Fibroblast of upper back skin (primary cell): ENCODE results near the gene CEP112.

Experiments used
- DNase-seq: peaks from one replicate; pipeline ENCODE4 v3.0.0-alpha.2; 2013

Gene CEP112

DNA sequence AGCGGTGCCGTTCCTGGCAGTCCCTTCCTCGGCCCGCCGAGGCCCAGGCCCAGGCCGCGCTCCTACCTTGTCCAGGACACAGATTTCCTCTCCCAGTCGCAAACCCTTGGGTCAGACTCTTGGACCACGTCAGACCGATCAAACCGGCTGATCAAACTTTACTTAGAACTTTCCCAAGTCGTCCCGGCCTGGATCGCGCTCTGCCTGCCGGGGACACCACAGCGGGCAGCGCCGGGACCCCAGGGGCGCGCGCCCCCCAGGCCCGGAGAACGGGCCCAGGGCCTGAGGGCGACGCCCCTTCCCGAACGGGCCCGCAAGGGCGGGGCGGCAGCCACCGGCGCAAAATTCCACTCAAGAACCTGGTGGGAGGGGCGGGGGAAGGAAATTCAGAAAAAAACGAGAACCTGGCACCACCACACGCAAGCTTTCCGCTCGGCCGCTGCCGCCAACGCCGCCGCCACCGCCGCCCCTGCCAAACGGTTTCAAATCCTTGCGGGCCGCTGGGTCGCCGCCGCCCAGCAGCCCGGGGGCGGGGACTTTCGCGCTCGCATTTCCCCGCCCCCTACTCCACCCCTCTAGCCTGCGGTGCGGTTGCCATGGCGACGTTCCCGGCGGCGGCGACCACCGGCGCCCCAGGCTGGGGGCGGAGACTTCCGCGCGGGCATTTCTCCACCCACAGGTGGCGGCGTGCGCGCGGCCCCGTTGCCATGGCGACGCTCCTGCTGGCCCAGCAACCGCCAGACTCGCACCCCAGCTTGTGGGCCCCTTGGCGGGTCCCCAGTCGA lies at the start of gene CEP112:
Gene CEP112 (minus strand): TSS at position 541 of the 785 bp plus-strand sequence.
- peak; percentile 65 for DNase-seq

GRCh38 chr17:66240630-66241029 lies 48.7 kb upstream of the CEP112 start:
- DNase-seq = peak; percentile 66

GRCh38 chr17:66240013-66240412 lies 48.1 kb upstream of the CEP112 start:
- DNase-seq = no peak

DNA sequence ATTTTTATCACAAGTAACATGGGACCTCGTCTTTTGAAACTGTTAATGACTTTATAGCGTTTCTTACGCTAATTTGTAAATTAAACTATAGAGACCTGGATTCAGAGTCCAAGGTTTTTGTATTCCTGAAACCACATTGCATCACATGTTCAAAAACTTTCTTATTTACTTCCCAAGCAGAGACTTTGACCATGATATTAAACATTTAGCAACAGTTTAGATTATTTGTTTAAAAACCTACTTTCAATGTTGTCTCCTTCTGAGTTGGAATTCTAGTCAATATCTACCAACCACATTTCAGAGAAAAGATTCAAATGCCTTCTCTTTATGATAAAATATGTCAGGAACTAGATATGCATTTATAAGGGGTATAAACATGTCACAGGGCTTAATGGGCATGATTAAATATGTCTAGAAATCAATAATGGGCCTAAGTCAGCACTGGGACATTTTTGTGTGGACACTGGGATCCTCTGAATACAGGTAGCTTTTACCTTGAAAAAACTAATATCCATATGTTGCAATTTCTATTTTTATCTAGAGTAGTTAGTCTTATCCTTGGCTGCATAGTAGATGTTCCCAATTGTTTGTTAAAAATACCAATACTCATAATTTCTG lies 43.6 kb upstream of the CEP112 start:
- no peak for DNase-seq

- DNase-seq = no peak
Observed at GRCh38 chr17:66234611-66235010, 42.7 kb upstream of the CEP112 start.

DNA sequence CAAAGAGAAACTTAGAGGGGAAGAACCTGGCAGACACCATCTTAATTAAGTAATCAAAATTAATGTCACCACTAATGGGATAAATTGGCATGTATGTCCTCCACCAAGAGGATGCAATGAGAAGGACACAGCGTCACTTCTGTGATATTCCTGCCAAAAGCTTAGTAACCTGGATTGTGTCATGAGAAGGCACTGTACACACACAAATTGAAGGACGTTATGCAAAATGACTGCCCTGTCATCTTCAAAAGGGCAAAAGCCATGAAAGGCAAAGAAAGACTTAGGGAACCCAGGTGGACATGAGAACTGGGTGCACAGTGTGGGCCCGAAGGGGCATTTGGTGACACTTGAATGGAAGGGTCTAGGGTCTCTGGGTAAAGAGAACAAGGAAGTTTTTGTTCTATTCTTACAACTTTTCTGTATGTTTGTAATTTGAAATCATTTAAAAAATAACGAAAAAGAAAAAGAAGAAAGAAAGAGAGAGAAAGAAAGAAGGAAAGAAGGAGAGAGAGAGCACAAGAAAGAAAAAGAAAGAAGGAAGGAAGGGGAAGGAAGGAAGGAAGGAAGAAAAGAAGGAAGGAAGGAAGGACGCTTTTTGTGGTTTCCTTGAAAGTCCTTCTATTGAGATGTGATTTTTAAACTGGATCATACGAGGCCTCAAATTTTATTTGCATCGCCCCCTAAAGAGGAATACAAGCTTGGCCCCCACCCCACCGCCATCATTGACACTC lies 41.3 kb upstream of the CEP112 start:
- DNase-seq = no peak

GRCh38 chr17:66230922-66231591 lies 39.1 kb upstream of the CEP112 start:
- DNase-seq = no peak

DNA sequence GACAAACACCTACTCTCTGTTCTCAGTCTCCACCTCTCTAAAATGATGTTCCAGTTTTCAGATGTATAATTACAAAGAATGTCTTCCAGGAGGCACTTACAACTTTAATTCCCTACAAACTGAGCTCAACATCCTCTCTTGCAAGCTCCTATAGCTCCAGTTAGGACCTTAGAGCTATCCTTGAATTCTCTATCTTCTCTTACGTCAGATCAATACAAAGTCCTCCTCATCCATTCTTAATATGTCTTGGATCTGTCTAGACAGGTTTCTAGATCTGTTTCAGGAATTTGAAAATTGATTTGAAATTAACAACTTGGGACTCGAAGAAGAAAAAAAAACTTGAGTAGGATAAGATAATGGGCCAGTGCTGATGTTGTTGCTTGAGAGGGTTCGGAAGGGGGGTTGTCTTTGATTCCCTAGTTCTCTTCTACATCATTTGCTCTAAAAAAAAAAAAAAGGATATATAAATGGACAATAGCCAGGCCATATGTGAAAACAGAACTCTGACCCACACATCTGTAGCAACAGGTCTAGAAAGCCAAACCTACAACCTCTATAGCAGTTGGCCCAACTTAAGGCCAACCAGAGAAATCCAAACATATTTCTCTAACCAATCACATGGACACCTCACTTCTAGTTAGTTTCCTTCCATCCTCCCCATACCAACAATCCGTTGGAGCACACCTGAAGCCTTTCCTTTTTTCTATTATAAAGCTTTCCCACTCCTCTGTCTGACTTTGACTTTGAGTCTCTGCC lies 38.0 kb upstream of the CEP112 start:
- DNase-seq = no peak

DNA sequence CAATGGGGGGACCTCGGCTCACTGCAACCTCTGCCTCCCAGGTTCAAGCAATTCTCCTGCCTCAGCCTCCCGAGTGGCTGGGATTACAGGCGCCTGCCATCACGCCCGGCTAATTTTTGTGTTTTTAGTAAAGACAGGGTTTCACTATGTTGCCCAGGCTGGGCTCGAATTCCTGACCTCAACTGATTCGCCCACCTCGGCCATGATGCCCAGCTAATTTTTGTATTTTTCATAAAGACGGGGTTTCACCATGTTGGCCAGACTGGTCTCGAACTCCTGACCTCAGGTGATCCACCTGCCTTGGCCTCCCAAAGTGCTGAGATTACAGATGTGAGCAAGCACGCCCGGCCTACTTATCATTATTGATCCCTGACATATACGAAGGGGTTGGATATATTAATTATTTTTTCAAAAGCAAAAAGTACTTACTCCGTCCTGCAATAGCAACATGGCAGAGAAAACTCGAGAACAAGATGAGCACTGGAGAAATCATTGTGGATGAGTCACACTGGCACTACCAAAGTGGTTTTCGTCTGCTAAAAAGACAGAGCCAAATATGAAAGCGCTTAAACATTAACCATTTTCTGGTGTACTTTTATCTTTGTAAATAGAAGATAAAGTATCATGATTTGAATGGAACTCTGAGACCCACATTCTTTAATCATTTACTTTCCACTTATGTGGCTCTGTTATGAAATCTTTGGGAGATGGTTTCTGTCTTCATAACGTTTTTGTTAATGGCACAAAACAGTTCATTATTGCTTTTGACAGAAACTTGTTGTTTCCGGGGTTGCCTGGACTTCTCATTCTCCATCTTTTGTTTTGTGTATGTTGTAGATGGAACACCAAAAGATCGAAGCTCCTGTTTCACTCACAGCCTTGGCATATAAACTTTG lies 37.2 kb upstream of the CEP112 start, which contains the start of gene APOH:
Gene APOH (minus strand): TSS at position 529 of the 896 bp plus-strand sequence. CDS start 36 bp downstream, at position 493.
- no peak for DNase-seq

- no peak for DNase-seq
Observed at GRCh38 chr17:66227212-66228045, 35.5 kb upstream of the CEP112 start.

DNA sequence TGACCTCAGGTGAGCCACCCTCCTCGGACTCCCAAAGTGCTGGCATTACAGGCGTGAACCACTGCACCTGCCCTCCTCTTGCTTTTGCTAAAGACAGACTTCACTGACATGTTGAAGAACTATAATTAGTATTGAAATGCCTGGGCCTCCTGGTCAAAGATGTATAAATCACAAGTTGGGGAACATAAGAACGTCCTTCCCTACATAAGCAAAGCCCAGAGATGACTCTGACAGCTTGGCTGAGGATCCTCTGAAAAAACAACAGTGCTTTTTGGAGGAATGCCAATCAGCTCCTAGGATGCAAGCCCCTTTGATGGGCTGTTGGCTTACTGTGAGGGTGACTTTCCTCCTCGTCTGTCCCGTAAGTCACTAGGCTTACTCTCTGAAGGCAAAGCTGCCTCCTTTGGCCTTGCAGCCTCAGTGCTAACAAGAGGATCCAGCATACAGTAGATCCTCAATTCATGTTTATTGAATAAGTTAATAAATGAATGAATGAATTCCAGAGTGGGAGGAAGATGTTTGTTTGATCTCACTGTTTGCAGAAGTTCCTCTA lies 30.9 kb upstream of the CEP112 start:
- DNase-seq = no peak

DNA sequence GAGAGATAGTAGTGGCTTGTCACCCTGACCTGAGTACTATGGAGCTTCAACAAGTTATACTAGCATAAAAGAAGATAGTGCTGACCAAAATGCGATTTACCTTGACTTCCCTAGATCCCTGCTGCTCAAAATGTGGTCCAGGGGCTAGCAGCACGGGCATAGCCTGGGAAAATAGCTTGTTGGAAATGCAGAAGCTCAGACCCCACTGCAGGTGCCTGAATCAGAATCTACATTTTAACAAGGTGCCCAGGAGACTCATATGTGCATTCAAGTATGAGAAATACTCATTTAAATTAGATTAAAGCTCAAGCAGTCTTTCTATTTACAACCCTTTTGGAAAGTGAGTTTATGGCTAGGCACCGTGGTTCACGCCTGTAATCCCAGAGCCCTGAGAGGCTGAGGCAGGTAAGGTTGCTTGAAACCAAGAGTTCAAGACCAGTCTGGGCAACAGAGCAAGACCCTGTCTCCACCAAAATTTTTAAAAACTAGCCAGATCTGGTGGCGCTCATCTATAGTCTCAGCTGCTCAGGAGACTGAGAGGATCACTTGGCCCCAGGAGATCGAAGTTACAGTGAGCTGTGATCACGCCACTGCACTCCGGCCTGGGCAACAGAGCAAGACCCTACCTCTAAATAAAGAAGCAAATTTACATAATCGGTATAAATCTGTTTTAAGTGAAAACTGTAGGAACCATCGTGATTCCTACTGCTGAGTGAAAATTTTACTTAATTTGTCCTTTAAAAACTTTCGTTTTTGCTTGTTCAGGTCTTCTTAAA lies 30.0 kb upstream of the CEP112 start:
- DNase-seq = no peak

- no peak for DNase-seq
Observed at GRCh38 chr17:66221343-66221742, 29.4 kb upstream of the CEP112 start.

GRCh38 chr17:66220079-66220835 lies 28.3 kb upstream of the CEP112 start:
- no peak for DNase-seq

DNA sequence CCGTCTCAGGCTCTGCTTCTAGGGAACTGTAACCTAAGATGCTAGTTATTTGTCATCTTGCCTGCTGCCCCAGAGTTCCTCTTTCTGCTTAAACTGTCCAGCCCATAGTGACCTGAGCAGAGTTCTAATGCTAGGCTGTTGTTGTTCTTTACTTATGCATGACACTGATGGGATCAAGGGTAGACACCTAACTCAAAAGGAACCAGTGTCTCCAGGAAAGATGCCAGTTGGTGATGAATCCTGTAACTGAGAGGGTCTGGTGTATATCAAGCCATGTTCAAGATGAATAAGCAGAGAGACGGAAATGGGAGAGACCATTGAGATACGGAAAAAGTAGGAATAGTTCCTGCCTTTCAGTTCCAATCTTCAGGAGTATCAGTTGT lies 23.6 kb upstream of the CEP112 start:
- no peak for DNase-seq

DNA sequence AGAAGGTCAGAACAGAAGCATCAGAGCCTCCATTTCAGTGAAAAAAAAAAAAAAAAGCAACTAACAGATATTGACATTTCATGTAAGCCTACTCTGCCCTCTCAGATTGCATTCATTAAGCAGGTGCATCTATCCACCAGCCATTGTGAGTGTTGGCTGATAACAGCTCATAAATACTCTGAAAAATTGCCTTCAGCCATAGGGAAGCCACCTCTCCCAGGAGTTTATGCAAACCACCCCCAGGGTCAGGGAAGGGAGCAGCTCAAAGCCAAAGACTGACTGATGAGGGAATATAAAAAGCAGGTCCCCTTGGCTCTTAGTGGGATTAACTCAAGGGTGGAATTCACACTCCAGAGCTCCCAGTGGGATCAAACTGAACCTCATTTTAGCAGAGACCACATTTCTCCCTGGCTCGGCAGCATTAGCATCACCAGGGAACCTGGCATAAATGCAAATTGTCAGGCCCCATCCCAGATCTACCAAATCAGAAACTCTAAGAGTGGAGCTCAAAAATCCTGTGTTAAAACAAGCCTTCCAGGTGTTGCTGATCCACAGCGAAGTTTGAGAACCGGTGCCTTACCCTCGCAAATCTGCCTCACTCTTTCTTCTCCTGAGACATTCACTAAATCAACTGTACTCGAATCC lies 23.1 kb upstream of the CEP112 start:
- no peak for DNase-seq

- no peak for DNase-seq
Observed at GRCh38 chr17:66211047-66211810, 19.3 kb upstream of the CEP112 start.
